Bronchial epithelial cell (primary cell): ENCODE measurements around the gene PDSS2. TPM values are rescaled to one million over a fixed set of nuclear protein-coding genes. Genes with fewer than 3 reads are reported as not detected.
A peak's percentile ranks its signal among the peaks of the same experiment; 100 is the strongest.

Experiments
- DNase-seq: peaks from one replicate; pipeline ENCODE4 v3.0.0-alpha.2; 2010; ENCODE audit warnings: low read depth
- FAIRE-seq: peaks from 2 replicates; lab custom pipeline; 2011; peaks lifted over from hg19 to GRCh38; lab: Jason Lieb, UNC
- H3K27me3 ChIP-seq: 2 replicates; pipeline ENCODE4 v1.5.1; 2011; ENCODE audit warnings: low read length; ENCODE audit not compliant: control insufficient read depth, insufficient read depth
- H3K36me3 ChIP-seq: 2 replicates; pipeline ENCODE4 v1.5.1; 2011; ENCODE audit warnings: low read length; ENCODE audit not compliant: control insufficient read depth, insufficient read depth
- H3K4me3 ChIP-seq: 2 replicates; pipeline ENCODE4 v1.5.1; 2011; ENCODE audit warnings: mild to moderate bottlenecking, low read depth, low read length, control low read depth
- CTCF ChIP-seq: IDR thresholded peaks from 2 replicates; pipeline ENCODE4 v1.5.1; 2011; ENCODE audit warnings: mild to moderate bottlenecking, moderate library complexity, low read length, control low read depth, inconsistent platforms; ENCODE audit not compliant: insufficient read depth, severe bottlenecking
- total RNA-seq: library from RNA; depleted of rRNA; stranded (reverse); fragments of >200 nt; gene quantifications from 2 replicates; pipeline ENCODE4 v1.2.1, GENCODE V29; 2014

PDSS2 gene
- total RNA-seq, 1 donor from 2014 or later, result 18.2 TPM

- no peak for TF ChIP-seq CTCF
- Histone ChIP-seq H3K36me3 (no peaks in the 10 kb centered on the region), H3K4me3 (no peak overlapping the region), H3K27me3 (no peaks in the 10 kb centered on the region)
- DNase-seq, result no peak
- peak; percentile 32 for FAIRE-seq
Observed at GRCh38 chr6:107473660-107474059, 14.3 kb upstream of the PDSS2 start.

DNA sequence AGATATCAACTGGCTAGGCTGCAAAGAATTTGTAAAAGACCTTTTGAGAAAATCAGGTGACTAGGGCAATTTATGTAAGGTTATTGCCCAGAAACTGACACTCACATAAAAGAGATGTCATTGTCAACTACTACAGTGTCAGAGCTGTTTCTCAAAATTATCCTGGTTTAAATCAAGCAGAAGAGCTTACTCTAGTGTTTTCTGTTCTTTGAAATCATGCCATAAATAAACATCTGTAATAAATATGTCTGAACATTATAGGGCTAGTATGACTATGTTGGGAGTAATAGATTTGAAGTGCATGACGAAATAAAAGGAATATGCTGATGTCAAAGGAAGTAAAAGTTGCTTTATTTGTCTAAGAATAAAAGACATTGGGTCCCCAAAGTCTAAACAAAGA is 11.0 kb upstream of the PDSS2 start:
- no peak for FAIRE-seq
- H3K27me3 ChIP-seq, result no peaks in the 10 kb centered on the region

GRCh38 chr6:107466062-107466461 is 6.7 kb upstream of the PDSS2 start:
- no peak for TF ChIP-seq CTCF
- DNase-seq (no peak), FAIRE-seq (no peak)
- Histone ChIP-seq H3K4me3 (no peak overlapping the region), H3K36me3 (no peaks in the 10 kb centered on the region), H3K27me3 (no peaks in the 10 kb centered on the region)

More for the DNA sequence above, 11.0 kb upstream of the PDSS2 start:
- H3K36me3 ChIP-seq, result no peaks in the 10 kb centered on the region
- no peak overlapping the region for H3K4me3 ChIP-seq
- DNase-seq, result no peak
- TF ChIP-seq CTCF, result no peak

GRCh38 chr6:107460083-107460631 is 793 bp upstream of the PDSS2 start:
- DNase-seq (peak; percentile 6), FAIRE-seq (no peak)
- peak overlapping the region; percentile 80 for H3K4me3 ChIP-seq
- no peak for TF ChIP-seq CTCF
- no peaks in the 10 kb centered on the region for H3K36me3 ChIP-seq
- H3K27me3 ChIP-seq, result no peaks in the 10 kb centered on the region

GRCh38 chr6:107458672-107459282 is 587 bp downstream of the PDSS2 start:
- no peaks in the 10 kb centered on the region for H3K36me3 ChIP-seq
- no peaks in the 10 kb centered on the region for H3K27me3 ChIP-seq
- DNase-seq, result peak; percentile 31
- no peak for FAIRE-seq
- H3K4me3 ChIP-seq, result peak overlapping the region; percentile 80
- no peak for TF ChIP-seq CTCF
